MG63 (cell line): ENCODE measurements around the gene KLF14. TPM values are rescaled to one million over a fixed set of nuclear protein-coding genes. Genes with fewer than 3 reads are reported as not detected.
"Not testable (repeated sequence)": the region's sequence is repeated elsewhere in the genome, so short reads cannot be mapped to it uniquely, and the experiment has no call there.

Source experiments
- DNase-seq: peaks from one replicate; pipeline ENCODE4 v3.0.0-alpha.2; 2020
- H3K27me3 ChIP-seq: fragments of 250-450 bp; sonication (Bioruptor Pico); 2 replicates; pipeline ENCODE4 v1.5.1; 2020; ENCODE audit warnings: mild to moderate bottlenecking, moderate library complexity
- H3K36me3 ChIP-seq: fragments of 250-450 bp; sonication (Bioruptor Pico); 2 replicates; pipeline ENCODE4 v1.5.1; 2020; ENCODE audit warnings: mild to moderate bottlenecking, moderate library complexity
- H3K4me3 ChIP-seq: fragments of 250-450 bp; sonication (Bioruptor Pico); 2 replicates; pipeline ENCODE4 v1.5.1; 2020; ENCODE audit warnings: mild to moderate bottlenecking, moderate library complexity
- H3K9me3 ChIP-seq: fragments of 250-450 bp; sonication (Bioruptor Pico); 2 replicates; pipeline ENCODE4 v1.5.1; 2020; ENCODE audit warnings: mild to moderate bottlenecking, moderate library complexity
- total RNA-seq: library from RNA; depleted of rRNA; stranded (reverse); fragments of >200 nt; shearing (Covaris generic); gene quantifications from 2 replicates; pipeline ENCODE4 v1.2.3, GENCODE V29; 2014; ENCODE audit warnings: low replicate concordance; rRNA removed

KLF14 gene
- not detected in 2 replicates for total RNA-seq

GRCh38 chr7:130733931-130734814 is at the start of gene KLF14:
Gene KLF14, minus strand, starts transcription at chr7:130734207. Its CDS starts 174 bp downstream, at chr7:130734033.
- peak within 1 kb of the TSS; percentile 46 for H3K4me3 ChIP-seq
- H3K9me3 ChIP-seq: no peaks in the 10 kb centered on the region
- no peaks in the 10 kb centered on the region for H3K36me3 ChIP-seq
- peaks cover 33% of the 10 kb centered on the region for H3K27me3 ChIP-seq
- DNase-seq: peak; percentile 41

DNA sequence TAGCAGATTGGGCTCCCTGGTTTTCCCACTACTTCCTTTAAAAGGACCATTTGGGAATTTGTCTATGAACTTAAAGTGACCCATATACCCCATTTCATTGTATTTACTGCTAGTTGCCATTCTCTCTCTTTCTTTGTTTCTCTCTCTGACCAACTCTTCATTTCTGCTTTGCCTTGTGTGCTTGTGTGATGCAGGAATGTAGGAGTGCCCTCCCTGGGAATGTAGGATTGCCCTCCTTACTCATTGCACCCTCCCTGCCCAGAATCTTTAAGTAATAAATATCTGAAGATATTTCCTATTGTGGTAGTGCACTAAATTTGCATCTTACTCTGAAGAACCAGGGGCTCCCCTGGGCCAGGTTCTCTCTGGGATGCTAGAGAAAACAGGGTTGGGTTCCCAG is 47.3 kb upstream of the KLF14 start:
- no peaks in the 10 kb centered on the region for H3K36me3 ChIP-seq
- H3K27me3 ChIP-seq: no peaks in the 10 kb centered on the region

DNA sequence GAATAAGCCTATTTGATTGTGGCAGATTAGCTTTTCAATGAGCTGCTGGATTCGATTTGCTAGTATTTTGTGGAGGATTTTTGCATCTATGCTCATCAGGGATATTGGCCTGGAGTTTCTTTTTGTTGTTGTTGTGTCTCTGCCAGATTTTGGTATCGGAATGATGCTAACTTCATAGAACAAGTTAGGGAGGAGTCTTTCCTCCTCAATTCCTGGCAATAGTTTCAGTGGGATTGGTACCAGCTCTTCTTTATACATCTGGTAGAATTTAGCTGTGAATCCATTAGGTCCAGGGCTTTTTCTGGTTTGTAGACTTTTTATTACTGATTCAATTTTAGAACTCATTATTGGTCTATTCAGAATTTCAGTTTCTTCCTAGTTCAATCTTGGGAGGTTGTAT is 43.4 kb upstream of the KLF14 start:
- Histone ChIP-seq H3K4me3 (no peak overlapping the region), H3K36me3 (no peaks in the 10 kb centered on the region), H3K9me3 (0 out of 2 replicates have a peak, but pooled peaks cover 2% of the 10 kb centered on the region), H3K27me3 (no peaks in the 10 kb centered on the region)
- no peak for DNase-seq

More for the DNA sequence above, 47.3 kb upstream of the KLF14 start:
- H3K9me3 ChIP-seq: no peaks in the 10 kb centered on the region
- H3K4me3 ChIP-seq: no peak overlapping the region
- DNase-seq: no peak

DNA sequence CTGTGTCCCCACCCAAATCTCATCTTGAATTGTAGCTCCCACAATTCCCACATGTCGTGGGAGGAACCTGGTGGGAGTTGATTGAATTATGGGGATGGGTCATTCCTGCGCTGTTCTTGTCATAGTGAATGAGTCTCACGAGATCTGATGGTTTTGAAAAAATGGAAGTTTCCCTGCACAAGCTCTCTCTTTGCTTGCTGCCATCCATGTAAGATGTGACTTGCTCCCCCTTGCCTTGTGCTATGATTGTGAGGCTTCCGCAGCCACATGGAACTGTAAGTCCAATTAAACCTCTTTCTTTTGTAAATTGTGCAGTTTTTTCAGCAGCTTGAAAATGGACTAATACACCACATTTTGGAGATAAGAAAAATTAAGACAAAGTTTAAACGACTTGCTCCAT is 38.4 kb upstream of the KLF14 start:
- DNase-seq, H3K4me3 ChIP-seq, H3K27me3 ChIP-seq, H3K36me3 ChIP-seq, H3K9me3 ChIP-seq: not testable (repeated sequence)

DNA sequence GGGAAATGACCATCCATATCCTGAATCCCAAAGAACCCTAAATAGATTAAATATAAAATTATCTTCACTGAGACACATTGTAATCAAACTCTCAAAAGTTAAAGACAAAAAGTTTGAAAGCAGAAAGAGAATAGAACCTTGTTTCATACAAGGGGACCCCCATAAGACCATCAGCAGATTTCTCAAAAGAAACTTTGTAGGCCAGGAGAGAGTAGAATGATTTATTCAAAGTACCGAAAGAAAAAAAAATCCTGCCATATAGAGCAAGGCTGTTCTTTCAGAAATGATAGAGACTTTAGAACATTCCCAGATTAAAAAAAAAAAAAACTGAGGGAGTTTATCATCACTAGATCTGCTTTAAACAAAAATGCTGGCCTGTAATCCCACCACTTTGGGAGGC is 34.8 kb upstream of the KLF14 start:
- H3K4me3 ChIP-seq: no peak overlapping the region
- H3K36me3 ChIP-seq: no peaks in the 10 kb centered on the region
- DNase-seq: no peak
- H3K27me3 ChIP-seq: no peaks in the 10 kb centered on the region
- 0 out of 2 replicates have a peak, but pooled peaks cover 7% of the 10 kb centered on the region for H3K9me3 ChIP-seq

GRCh38 chr7:130764569-130764968 is 30.6 kb upstream of the KLF14 start:
- not testable (repeated sequence) for H3K4me3 ChIP-seq, H3K27me3 ChIP-seq, H3K36me3 ChIP-seq, DNase-seq, H3K9me3 ChIP-seq

- Histone ChIP-seq H3K4me3 (no peak overlapping the region), H3K27me3 (no peaks in the 10 kb centered on the region), H3K36me3 (no peaks in the 10 kb centered on the region), H3K9me3 (no peaks in the 10 kb centered on the region)
- no peak for DNase-seq
Measured at GRCh38 chr7:130758429-130759056, 24.5 kb upstream of the KLF14 start.

DNA sequence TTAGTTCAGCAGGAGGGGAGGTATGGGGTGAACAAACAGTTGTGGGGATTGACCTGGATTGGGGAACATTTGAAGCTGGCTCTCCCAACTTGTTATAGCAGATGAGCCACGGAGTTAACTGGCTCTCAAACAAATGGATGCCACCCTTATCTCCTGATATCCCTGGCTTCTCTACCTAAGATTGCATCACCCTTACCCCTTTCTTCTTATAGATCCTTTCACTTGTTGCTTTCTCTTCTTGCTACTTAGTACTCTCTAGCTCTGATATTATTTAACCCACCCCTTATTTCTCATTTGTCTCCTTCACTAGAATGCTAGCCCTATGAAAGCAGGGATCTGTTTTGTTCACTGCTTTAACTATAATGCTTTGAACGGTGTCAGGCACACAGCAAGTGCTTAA is 22.3 kb upstream of the KLF14 start:
- Histone ChIP-seq H3K27me3 (no peaks in the 10 kb centered on the region), H3K4me3 (no peak overlapping the region), H3K9me3 (no peaks in the 10 kb centered on the region), H3K36me3 (no peaks in the 10 kb centered on the region)
- no peak for DNase-seq

DNA sequence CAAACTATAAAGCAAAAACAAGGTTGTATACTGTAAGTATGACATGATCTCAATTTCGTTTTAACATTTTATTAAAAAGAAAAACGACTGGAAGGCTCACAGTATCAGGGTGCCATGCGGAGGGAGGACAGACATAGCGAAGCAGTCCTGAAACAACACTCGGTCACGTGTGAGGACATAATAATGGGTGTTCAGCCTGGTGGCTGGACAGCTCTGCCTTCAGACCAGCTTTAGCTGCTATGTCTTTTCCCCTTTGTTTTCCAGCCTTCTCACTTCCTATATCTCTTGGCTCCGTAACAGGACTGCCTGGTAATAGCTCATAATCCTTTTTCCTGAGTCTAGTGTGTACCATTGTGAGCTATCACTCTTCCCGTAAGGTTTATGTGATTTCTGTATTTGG is 18.4 kb upstream of the KLF14 start:
- DNase-seq: no peak
- H3K27me3 ChIP-seq: no peaks in the 10 kb centered on the region
- no peak overlapping the region for H3K4me3 ChIP-seq
- no peaks in the 10 kb centered on the region for H3K9me3 ChIP-seq
- H3K36me3 ChIP-seq: no peaks in the 10 kb centered on the region

DNA sequence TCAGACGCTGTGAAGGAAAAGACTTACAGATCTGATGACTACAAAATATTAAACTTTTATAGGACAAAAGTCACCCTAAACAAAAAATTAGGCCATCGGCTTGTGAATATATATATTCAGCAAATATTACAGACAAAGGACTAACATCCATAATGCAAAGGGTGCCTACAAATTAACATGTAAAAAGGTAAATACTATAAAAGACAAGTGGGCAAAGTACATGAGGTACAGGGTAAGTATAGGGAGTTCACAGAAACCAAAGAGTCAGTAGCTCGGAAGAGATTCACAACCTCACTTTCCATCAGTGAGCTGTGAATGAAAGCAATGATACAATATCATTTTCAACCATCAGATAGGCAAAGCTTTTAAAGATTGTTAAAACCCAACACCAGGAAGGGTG is 16.7 kb upstream of the KLF14 start:
- Histone ChIP-seq H3K36me3 (no peaks in the 10 kb centered on the region), H3K27me3 (0 out of 2 replicates have a peak, but pooled peaks cover 4% of the 10 kb centered on the region), H3K4me3 (no peak overlapping the region), H3K9me3 (no peaks in the 10 kb centered on the region)
- DNase-seq: no peak

DNA sequence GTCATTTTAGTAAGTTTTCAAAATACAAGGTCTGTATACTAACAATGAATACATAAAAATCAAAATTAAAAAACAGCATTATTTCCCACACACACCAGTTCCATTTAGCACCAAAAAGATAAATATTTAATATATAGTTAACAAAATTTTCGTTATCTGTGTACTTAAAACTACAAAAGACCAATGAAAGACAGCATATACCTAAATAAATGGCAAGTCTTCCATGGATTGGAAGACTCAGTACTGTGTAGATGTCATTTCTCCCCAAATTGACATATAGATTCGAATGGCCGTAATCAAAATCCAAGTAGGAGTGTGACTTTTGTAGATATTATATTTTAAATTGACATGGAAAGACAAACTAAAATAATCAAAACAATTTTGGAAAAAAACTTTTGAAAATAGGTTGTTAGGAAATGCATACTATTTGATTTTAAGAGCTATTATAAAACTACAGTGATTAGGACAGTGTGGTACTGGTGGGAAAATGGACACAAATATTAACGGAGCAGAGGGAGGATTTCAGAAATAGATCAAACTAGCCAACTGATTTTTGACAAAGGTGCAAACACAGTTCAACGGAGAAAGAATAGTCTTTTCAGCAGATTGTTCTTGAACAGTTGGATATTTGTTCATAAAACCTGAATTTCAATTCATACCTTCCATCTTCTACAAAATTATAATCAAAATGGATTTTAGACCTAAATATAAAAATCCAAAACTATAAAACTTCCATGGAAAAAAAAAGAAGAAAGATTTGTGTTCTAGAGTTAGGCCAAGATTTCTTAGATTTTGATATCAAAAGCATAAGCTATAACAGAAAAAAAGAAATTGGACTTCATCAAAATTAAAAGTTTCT is 14.8 kb upstream of the KLF14 start:
- no peak overlapping the region for H3K4me3 ChIP-seq
- H3K27me3 ChIP-seq: peaks cover 4% of the 10 kb centered on the region; the same call in 1 of the 2 replicates
- no peak for DNase-seq

DNA sequence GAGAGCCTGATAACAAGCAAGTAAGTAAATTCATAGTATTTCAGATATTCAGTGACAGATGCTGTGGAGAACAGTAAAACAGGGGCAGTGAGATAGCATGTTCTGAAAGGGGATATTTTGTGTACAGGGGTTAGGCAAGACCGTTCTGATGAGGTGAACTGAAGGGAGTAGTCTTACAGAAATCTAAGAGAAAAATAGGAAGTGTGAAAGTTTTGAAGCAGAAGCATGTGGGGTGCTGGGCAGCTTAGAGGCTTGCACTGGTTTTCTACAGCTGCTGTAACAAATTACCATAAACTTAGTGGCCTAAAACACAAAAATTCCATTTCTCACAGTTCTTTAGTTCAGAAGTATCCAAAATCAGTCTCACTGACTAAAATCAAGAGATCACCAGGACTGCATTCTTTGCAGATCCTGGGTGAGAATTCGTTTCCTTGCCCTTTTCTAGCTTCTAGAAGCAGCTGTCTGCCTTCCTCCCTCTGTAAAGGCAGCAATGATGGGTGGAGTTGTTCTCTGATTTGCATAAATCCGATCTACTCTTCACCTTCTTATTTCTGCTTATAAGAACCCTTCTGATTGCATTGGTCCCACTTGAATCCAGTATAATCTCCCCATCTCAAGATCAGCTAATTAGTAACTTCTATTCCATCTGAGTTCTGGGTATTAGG is 7.5 kb upstream of the KLF14 start:
- H3K4me3 ChIP-seq: no peak overlapping the region
- no peak for DNase-seq
- no peaks in the 10 kb centered on the region for H3K9me3 ChIP-seq
- no peaks in the 10 kb centered on the region for H3K36me3 ChIP-seq
- peaks cover 30% of the 10 kb centered on the region for H3K27me3 ChIP-seq

More for the DNA sequence above, 14.8 kb upstream of the KLF14 start:
- no peaks in the 10 kb centered on the region for H3K9me3 ChIP-seq
- no peaks in the 10 kb centered on the region for H3K36me3 ChIP-seq

DNA sequence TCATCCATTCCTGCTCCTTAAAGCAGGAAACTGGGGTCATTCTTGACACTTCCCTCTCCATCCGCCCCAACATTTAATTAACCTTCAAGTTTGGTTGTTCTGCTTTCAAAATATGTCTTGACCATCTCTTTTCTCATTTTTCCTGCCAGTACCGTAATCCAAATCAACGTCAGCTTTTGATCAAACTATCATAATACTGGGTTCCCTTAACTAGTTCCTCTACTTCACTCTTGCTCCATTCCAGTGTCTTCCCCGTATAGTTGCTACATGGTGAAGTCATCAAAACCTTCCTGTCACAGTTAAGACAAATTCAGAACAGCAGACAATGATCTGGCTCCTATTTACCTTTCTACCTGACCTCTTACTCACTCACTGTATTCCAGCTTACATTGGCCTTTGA is 6.6 kb upstream of the KLF14 start:
- H3K27me3 ChIP-seq: peaks cover 39% of the 10 kb centered on the region
- no peaks in the 10 kb centered on the region for H3K36me3 ChIP-seq
- H3K4me3 ChIP-seq: no peak overlapping the region
- no peaks in the 10 kb centered on the region for H3K9me3 ChIP-seq
- no peak for DNase-seq

GRCh38 chr7:130736298-130736900 is 2.4 kb upstream of the KLF14 start:
- no peak overlapping the region for H3K4me3 ChIP-seq
- no peaks in the 10 kb centered on the region for H3K36me3 ChIP-seq
- no peaks in the 10 kb centered on the region for H3K9me3 ChIP-seq
- DNase-seq: no peak
- peaks cover 46% of the 10 kb centered on the region for H3K27me3 ChIP-seq

DNA sequence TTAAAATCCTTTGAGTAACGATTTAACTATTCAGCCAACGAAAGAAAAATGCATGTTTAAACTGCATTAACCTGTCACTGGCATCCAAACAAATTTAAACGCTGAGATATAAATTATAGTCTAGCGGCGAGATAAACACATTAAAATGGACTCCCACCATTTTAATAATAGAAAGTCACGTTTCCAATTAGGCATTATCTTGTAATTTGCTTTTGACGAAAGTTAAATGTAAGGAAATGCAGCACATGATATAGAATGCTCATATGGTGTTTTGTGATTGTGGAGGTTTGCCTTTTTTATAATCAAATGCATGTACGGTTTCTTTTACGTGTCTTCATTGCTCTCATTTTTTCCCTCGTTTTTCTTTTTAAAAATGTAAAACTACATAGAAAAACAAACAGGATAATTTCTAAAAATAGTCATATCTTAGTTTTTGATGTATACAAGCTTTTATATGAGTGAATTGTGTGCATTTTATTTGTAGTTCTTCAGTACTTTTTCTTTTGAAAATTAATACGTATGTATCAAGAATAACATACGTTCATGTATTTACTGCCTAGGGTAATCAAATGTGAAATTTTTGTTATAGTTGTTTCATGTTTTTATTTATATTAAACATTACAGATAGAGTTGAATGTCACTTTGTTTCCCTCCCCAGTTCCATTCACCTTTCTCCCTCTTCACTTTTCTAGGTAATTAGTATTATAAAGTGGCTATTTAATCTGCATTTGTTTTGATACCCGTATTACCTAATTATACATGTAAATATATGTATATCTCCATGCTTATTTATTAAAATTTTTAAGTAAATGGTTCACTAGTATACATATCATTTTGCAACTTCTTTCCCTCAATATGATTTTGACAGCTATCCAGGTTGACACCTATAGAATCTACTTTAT is 1.1 kb upstream of the KLF14 start:
- Histone ChIP-seq H3K4me3 (peak overlapping the region; percentile 46), H3K9me3 (no peaks in the 10 kb centered on the region), H3K27me3 (peaks cover 36% of the 10 kb centered on the region), H3K36me3 (no peaks in the 10 kb centered on the region)
- DNase-seq: no peak
